GM10266 (cell line): ENCODE measurements around the gene CHFR.
A peak's percentile ranks its signal among the peaks of the same experiment; 100 is the strongest.
"Not testable (repeated sequence)": the region's sequence is repeated elsewhere in the genome, so short reads cannot be mapped to it uniquely, and the experiment has no call there.

Source experiments
- DNase-seq: peaks from one replicate; pipeline ENCODE4 v3.0.0; 2012; ENCODE audit errors: extremely low spot score
- CTCF ChIP-seq: IDR thresholded peaks from 2 replicates; pipeline ENCODE4 v1.5.1; 2012; ENCODE audit warnings: mild to moderate bottlenecking, low read depth; ENCODE audit not compliant: control insufficient read depth, insufficient read depth; ENCODE audit errors: missing control alignments

CHFR gene

GRCh38 chr12:132887513-132888351, at the start of gene CHFR:
Gene CHFR, minus strand, starts transcription at chr12:132887605. Its CDS starts 277 bp downstream, at chr12:132887328.
- DNase-seq: peak; percentile 99
- no peak for TF ChIP-seq CTCF

GRCh38 chr12:132936921-132937320, 49.5 kb upstream of the CHFR start:
- DNase-seq: not testable (repeated sequence)

GRCh38 chr12:132936163-132936562, 48.8 kb upstream of the CHFR start:
- DNase-seq: no peak
- no peak for TF ChIP-seq CTCF

GRCh38 chr12:132926415-132926833, 39.0 kb upstream of the CHFR start:
- TF ChIP-seq CTCF: no peak
- DNase-seq: no peak

- no peak for DNase-seq
- no peak for TF ChIP-seq CTCF
Observed at GRCh38 chr12:132925597-132926414, 38.4 kb upstream of the CHFR start.

GRCh38 chr12:132924356-132924755, 37.0 kb upstream of the CHFR start:
- no peak for DNase-seq
- TF ChIP-seq CTCF: no peak

- no peak for DNase-seq
- no peak for TF ChIP-seq CTCF
Observed at GRCh38 chr12:132923356-132923909, 36.0 kb upstream of the CHFR start.
